ENCODE measurements around the gene PCSK9. TPM values are rescaled to one million over a fixed set of nuclear protein-coding genes. Genes with fewer than 3 reads are reported as not detected.

Gene PCSK9
- total and polyA plus RNA-seq, 11 donors = 0.04 to 0.45 TPM; not detected in 9

DNA sequence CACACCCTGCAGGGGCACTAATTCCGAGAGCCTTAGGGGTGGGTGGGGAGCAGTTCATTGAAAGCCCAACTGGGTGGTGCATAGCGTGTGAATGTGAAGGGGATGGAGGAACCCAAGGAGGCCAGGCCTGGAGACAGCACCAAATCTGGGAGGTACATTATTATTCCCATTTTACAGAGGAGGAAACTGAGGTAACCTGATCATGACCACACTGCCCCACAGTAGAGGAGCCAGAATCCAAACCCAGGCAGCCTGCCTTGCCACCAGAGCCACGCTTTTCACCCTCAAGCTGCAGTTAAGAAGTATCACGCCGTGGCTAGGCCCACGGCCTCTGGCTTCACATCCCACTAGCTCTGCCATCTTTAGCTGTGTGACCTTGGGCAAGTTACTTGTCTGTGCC, 41.2 kb upstream of the PCSK9 start:
- Histone ChIP-seq H3K9me3 (no peaks in the 10 kb centered on the region), H3K36me3 (no peaks in the 10 kb centered on the region), H3K4me1 (peaks cover 0 to 13% (median 3%) of the 10 kb centered on the region in 12 donors), H3K27me3 (peaks cover 5 to 50% (median 27%) of the 10 kb centered on the region in 9 donors), H3K4me3 (no peak overlapping the region), H3K27ac (no peak overlapping the region)
- intact Hi-C loops (cut with DNase I) = loop anchor here in 1 of 10 donors (2.0 kb wide), 1 partner anchor 47 kb away; no protein-coding TSS in a partner anchor
- WGBS, 4 donors = 87 to 90% (median 89%) methylated on average over 4 to 6 of the region's 6 CpGs
- ATAC-seq (no peak), DNase-seq (no peak)
- TF ChIP-seq, protein P1, sequence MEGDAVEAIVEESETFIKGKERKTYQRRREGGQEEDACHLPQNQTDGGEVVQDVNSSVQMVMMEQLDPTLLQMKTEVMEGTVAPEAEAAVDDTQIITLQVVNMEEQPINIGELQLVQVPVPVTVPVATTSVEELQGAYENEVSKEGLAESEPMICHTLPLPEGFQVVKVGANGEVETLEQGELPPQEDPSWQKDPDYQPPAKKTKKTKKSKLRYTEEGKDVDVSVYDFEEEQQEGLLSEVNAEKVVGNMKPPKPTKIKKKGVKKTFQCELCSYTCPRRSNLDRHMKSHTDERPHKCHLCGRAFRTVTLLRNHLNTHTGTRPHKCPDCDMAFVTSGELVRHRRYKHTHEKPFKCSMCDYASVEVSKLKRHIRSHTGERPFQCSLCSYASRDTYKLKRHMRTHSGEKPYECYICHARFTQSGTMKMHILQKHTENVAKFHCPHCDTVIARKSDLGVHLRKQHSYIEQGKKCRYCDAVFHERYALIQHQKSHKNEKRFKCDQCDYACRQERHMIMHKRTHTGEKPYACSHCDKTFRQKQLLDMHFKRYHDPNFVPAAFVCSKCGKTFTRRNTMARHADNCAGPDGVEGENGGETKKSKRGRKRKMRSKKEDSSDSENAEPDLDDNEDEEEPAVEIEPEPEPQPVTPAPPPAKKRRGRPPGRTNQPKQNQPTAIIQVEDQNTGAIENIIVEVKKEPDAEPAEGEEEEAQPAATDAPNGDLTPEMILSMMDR (IDR thresholded peaks at IDR 0.05) = no peak
- TF ChIP-seq POLR2A (IDR thresholded peaks at IDR 0.05) = no peak

DNA sequence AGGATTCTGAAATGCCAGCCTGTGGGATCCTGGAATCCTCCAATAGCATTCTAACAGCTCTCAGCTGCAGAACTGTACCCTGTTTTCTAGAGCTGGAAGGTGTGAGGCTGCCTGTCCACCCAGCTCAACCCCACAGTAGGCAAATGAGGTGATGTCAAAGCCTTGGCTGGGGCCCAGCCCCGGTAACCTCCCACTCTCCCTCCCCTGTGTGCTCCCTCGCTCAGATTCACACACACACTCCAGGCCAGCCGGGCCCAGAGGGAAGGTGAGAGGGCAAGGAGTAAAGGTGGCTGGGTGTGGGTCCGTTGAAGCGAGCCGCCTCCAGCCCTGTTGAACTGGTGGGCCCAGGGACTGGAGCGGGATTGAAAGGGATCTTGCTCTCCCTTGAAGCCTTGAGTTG, 40.7 kb upstream of the PCSK9 start, which contains the start of gene BSND:
Gene BSND, plus strand, starts transcription at position 257 of the 400 bp plus-strand sequence. CDS start 254 bp downstream, outside the sequence.
- intact Hi-C loops (cut with DNase I) = loop anchor here in 1 of 10 donors (2.0 kb wide), 1 partner anchor 48 kb away; no protein-coding TSS in a partner anchor
- H3K9me3 ChIP-seq = no peaks in the 10 kb centered on the region
- DNase-seq (no peak), ATAC-seq (no peak)
- no peaks in the 10 kb centered on the region for H3K36me3 ChIP-seq
- H3K27ac ChIP-seq = no peak within 1 kb of the TSS
- H3K4me1 ChIP-seq = peaks cover 0 to 13% (median 3%) of the 10 kb centered on the region in 12 donors
- H3K27me3 ChIP-seq = peaks cover 5 to 50% (median 27%) of the 10 kb centered on the region in 9 donors
- no peak within 1 kb of the TSS for H3K4me3 ChIP-seq
- 68 to 72% (median 69%) methylated on average over 6 to 7 of the region's 7 CpGs for WGBS, 4 donors
- TF ChIP-seq, protein P1 (IDR thresholded peaks at IDR 0.05) = no peak
- TF ChIP-seq POLR2A (IDR thresholded peaks at IDR 0.05) = no peak

GRCh38 chr1:55000110-55001085, 39.0 kb upstream of the PCSK9 start:
- Histone ChIP-seq H3K4me3 (no peak overlapping the region), H3K27me3 (peaks cover 5 to 48% (median 27%) of the 10 kb centered on the region in 9 donors), H3K36me3 (no peaks in the 10 kb centered on the region), H3K27ac (no peak overlapping the region), H3K9me3 (no peaks in the 10 kb centered on the region), H3K4me1 (peaks cover 0 to 13% (median 3%) of the 10 kb centered on the region in 12 donors)
- DNase-seq (no peak), ATAC-seq (no peak)
- 66 to 76% (median 73%) methylated on average over 8 of the region's 8 CpGs for WGBS, 4 donors
- no peak for TF ChIP-seq POLR2A (IDR thresholded peaks at IDR 0.05)
- intact Hi-C loops (cut with DNase I) = no loop called here

GRCh38 chr1:55001311-55001710, 38.0 kb upstream of the PCSK9 start:
- Histone ChIP-seq H3K4me1 (peaks cover 0 to 9% (median 2%) of the 10 kb centered on the region in 12 donors), H3K36me3 (no peaks in the 10 kb centered on the region), H3K27me3 (peaks cover 5 to 39% (median 21%) of the 10 kb centered on the region in 9 donors), H3K9me3 (no peaks in the 10 kb centered on the region), H3K27ac (no peak overlapping the region), H3K4me3 (no peak overlapping the region)
- WGBS, 4 donors = 88 to 94% (median 88%) methylated on average over 4 of the region's 4 CpGs
- DNase-seq = no peak
- no peak for ATAC-seq
- intact Hi-C loops (cut with DNase I) = no loop called here
- TF ChIP-seq, protein P1 (IDR thresholded peaks at IDR 0.05) = no peak
- TF ChIP-seq POLR2A (IDR thresholded peaks at IDR 0.05) = no peak

Measured in heart left ventricle (tissue), 16 donors.